GM12875 (cell line): Measurements from ENCODE around the gene AFAP1.

Experiments
- H3K4me3 ChIP-seq: one replicate; pipeline ENCODE4 v1.5.1; 2011; ENCODE audit warnings: low read depth, low read length, control low read depth
- CTCF ChIP-seq: IDR thresholded peaks from 2 replicates; pipeline ENCODE4 v1.5.1; 2011; ENCODE audit warnings: low read depth, mild to moderate bottlenecking, control low read depth, inconsistent platforms, low read length, moderate library complexity, borderline replicate concordance; ENCODE audit not compliant: insufficient read depth

The AFAP1 gene

GRCh38 chr4:7808752-7809151 is 130.9 kb downstream of the AFAP1 start:
- no peak overlapping the region for H3K4me3 ChIP-seq
- TF ChIP-seq CTCF, result no peak

- H3K4me3 ChIP-seq, result no peak overlapping the region
- no peak for TF ChIP-seq CTCF
Measured at GRCh38 chr4:7808181-7808580, 131.5 kb downstream of the AFAP1 start.

GRCh38 chr4:7807351-7807921 is 132.2 kb downstream of the AFAP1 start:
- TF ChIP-seq CTCF, result no peak
- no peak overlapping the region for H3K4me3 ChIP-seq

- no peak for TF ChIP-seq CTCF
- H3K4me3 ChIP-seq, result no peak overlapping the region
Measured at GRCh38 chr4:7806338-7807090, 133.1 kb downstream of the AFAP1 start.

- TF ChIP-seq CTCF, result no peak
- H3K4me3 ChIP-seq, result no peak overlapping the region
Measured at GRCh38 chr4:7805533-7806337, 133.9 kb downstream of the AFAP1 start.

- no peak overlapping the region for H3K4me3 ChIP-seq
- no peak for TF ChIP-seq CTCF
Measured at GRCh38 chr4:7804756-7805385, 134.8 kb downstream of the AFAP1 start.
